ENCODE results near the gene DNLZ.
"Not testable (repeated sequence)": the region's sequence is repeated elsewhere in the genome, so short reads cannot be mapped to it uniquely, and the experiment has no call there.

The DNLZ gene

DNA sequence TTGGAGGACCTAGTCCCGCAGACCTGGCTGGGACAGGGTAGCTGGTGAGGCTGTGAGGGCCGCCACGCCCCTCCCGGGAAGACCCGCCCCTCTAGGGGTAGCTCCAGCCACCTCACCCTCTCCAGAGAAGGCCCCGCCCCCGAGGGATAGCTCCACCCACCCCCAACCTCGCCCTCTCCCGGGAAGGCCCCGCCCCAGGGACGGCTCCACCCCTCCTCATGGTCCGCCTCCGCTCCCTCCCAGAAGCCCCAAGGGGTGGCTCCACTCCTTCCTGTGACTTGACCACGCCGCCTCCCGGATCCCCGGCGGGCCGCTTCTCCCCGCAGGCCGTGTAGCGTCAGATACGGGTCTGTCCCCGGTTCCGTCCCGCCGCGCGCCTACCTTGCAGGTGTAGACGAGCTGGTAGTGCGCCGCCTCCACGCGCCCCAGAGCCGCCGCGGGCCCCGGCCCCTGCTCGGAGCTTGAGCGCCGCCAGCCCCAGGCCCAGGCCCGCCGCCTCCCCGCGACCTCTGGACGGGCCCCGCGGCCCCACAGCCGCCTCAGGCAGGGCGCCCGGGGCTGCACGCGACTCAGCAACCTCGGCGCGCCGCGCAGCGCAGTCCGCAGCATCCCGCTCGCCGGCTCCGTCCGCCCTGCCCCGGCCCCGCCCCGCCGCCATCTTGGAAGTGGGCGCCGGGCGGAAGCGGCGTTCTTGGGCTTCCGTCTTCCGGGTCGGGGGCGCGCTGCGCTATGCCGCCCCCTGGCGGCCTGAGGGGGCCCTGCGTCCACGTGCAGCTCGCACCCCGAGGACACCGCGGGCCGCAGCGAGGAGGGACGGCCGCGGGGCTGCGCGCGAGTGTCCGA, at the start of gene DNLZ:
TSS of gene DNLZ (minus strand) at position 639 of the 843 bp plus-strand sequence. CDS start at position 609, 30 bp downstream.
- peak; percentile 88 to 99 (median 96) for DNase-seq
- intact Hi-C loops (cut with DNase I) = loop anchor here (5.0 kb wide), 2 partner anchors 39 to 51 kb away; partner anchors contain the start of gene SNAPC4

DNA sequence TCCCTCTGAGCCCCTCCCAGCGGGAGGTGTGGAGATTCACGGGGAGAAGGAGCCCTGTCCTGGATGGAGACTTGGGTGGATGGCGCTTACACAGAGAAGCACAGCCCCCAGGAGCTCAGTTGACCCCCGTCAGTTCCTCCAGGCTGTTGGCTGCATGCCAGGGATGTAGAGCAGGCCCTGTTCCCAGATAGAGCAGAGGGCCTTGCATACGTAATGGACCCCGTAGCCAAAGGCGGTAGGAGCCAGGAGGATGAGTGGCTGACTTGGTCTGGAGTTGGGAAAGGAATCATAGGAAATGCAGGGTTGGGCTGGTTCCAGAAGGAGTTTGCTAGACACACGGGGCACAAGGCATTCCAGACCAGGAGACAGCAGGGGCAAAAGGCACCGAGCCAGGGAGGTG, 49.4 kb upstream of the DNLZ start:
- peak in 5 of 42 donors; percentile 13 to 51 (median 34) for DNase-seq
- intact Hi-C loops (cut with DNase I) = no loop called here

DNA sequence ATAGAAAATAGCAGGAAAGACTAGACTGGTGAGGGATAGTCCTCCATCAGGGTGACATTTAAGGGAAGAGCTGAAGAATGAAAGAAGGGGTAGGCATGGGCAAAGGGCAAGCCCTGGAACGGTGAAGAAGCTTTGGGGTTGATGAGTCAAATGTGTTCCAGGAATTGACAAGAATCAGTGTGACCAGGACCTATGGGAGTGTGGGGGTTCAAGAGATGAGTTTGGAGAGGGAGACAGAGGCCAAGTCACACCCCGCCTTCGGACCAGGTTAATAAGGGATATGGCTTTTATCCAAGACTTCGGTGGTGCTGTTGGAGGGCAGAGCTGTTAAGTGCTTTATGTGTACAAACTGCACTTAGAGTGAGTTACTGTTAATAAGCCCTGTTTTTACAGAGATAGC, 47.8 kb upstream of the DNLZ start:
- intact Hi-C loops (cut with DNase I) = no loop called here
- no peak for DNase-seq

DNA sequence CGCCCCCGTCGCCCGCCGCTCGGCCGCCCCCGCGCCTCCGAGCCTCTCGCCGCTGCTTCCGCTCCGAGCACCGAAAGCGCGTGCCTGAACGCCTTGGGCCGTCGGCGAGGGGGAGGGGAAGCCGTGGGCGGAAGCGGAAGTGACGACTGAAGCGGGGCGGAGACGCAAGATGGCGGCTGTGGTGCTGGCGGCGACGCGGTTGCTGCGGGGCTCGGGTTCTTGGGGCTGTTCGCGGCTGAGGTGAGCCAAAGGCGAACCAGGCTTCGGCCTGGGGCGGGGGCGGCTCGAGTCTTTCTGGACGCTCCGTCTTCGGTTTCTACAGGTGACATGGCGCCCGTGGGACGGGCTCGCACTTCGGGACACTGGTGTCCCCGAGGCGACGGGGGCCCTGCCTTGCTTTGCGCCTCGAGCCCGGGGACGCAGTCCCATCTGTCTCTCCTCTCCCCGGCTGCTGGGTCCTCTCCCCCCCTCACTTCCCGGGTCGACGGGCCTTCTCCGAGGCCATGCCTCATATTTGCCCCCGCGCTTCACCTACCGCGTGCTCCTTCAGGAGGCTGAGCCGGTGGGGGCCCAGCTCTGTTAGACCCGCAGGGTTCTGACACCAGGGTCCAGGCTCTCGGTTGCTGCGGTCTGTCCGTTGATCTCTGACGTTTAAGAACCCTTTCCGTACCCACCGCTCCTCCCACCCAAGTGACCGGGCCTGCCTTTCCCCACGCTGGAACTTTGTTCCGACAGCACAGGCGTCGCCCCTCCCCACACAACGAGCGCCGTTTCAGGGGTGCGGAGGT, 47.1 kb upstream of the DNLZ start, which contains the start of the genes ENTR1 and PMPCA:
TSS of gene ENTR1 (minus strand) at position 115 of the 788 bp plus-strand sequence. CDS start 217 bp downstream, outside the sequence.
TSS of gene PMPCA (plus strand) at position 159 of the 788 bp plus-strand sequence. CDS start at position 170, 11 bp downstream.
- intact Hi-C loops (cut with DNase I) = no loop called here
- DNase-seq = peak; percentile 82 to 98 (median 93)

DNA sequence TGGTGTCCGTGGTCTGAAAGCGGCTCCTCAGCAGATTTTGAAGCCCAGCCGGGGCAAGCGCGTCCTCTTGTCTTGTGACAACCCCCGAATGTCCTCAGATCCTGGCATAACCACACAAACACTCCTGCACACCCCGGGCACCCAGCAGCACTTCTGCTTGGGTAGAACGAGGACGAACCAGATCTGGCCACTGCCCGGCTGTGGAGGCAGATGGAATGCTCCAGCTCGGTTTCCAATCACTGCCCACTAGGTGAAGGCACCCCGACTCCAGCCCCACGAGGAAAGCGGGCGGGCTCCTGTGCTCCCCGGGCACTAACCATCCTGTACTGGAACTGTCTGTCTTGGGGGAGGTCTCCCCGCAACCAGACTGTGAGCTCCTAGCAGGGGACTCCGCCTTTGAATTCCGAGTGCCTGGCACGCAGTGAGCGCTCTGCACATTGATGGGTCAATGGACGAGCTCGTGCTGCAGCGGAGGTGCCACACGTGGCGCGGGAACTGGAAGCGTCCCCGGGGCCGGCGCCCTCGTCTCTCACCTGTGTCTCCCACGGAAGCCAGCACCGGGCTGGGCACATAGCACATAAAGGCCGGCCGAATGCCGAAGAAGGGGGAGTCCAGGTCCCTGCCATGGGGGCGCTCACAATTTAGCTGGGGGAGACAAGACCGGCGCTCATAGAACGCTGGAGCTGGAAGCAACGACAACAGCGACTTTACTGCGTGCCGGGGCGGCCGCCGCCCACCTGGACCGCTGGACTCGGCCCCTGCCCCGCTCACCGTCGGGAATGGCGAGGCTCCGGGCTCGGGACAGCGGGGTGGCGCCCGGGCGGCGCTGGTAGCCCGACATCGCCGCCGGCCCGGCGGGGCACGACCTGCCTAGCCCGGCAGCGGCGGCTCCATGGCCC, 46.3 kb upstream of the DNLZ start:
- intact Hi-C loops (cut with DNase I) = no loop called here
- peak in 33 of 42 donors; percentile 14 to 60 (median 35) for DNase-seq

- intact Hi-C loops (cut with DNase I) = no loop called here
- DNase-seq = peak in 14 of 42 donors; percentile 20 to 74 (median 38)
Measured at GRCh38 chr9:136407911-136408310, 44.4 kb upstream of the DNLZ start.

DNA sequence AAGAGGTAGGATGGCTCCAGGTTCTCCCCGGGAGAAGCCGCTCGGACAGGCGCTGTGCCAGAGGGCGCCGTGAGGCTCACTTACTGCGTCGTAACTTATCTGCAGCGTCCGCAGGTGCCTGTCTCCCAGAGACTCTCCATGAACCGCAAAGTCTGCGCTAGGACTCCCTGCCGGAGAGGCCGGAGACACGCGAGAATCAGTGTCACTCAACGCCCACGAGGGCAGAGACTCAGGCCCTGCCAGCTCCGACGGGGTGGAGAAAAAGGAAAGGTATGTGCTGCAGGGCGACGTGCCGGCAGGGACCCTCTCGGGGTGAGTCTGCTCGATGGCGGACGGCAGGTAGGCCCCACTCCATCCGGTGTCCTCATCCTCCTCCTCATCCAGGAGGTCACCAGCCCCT, 43.5 kb upstream of the DNLZ start:
- DNase-seq; intact Hi-C loops (cut with DNase I): not testable (repeated sequence)

DNA sequence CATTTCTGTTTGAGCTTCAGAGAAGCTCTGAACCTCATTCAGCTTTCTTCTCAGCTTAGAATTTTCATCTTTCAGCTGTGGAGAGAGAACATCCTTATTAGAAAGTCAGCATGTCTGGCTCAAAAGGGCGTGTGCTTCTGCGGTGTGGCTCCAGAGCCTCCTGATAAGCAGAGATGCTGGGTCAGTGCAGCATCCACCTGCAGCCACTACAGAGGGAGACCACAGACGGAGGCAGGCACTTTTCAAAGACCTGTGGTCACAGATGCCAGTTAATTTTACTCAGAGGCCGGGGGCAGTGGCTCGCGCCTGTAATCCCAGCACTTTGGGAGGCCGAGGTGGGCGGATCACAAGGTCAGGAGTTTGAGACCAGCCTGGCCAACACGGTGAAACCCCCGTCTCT, 42.4 kb upstream of the DNLZ start:
- intact Hi-C loops (cut with DNase I); DNase-seq: not testable (repeated sequence)

- no peak for DNase-seq
- intact Hi-C loops (cut with DNase I) = no loop called here
Measured at GRCh38 chr9:136405481-136405880, 41.9 kb upstream of the DNLZ start.

- intact Hi-C loops (cut with DNase I) = loop anchor here (5.0 kb wide), 2 partner anchors 38 to 42 kb away; partner anchors contain the start of gene DNLZ
- no peak for DNase-seq
Measured at GRCh38 chr9:136404801-136405136, 41.2 kb upstream of the DNLZ start.

DNA sequence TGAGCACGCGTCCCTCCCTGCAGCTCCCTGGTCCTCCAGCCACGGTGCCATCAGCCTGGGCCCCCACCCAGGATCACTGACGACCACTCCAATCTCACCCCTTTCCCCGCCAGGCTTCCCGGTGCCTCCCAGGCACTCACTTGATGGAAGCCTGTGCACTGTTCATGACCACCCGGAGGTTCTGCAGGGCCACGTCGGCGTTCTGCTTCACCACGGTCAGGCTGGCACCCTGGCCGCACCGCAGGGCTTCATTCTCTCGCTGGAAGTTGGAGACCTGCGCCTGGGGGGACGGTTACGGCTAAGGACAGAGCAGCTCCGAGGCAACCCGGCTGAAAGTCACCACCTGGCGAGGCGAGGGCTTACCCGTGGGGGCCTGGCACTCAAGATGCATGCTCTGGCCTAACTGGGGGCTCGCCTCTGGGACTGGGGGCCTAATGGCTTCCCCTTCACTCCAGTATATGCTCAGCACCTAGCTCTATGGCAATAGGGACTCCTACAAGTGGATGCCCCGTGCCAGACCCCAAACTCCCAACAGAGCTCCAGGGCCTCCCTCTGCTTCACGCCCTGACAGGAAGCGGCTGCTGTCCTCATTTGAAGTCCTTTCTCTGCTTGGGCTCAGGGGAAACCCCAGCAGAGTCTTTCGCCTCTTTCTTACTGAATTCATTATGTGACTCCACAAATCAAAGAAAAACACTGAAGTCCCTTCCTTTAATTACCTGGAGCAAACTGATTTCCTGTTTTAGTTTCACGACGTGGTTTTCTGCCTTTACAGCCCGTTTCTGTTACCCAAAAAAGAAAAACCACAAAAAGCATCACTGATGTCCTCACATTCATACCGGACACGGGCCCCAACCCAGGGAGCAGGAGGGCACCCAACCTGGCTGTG, 40.6 kb upstream of the DNLZ start:
- DNase-seq = no peak
- intact Hi-C loops (cut with DNase I) = loop anchor here (5.0 kb wide), 2 partner anchors 38 to 42 kb away; partner anchors contain the start of gene DNLZ

- no peak for DNase-seq
- intact Hi-C loops (cut with DNase I) = loop anchor here (5.0 kb wide), 2 partner anchors 39 to 41 kb away; partner anchors contain the start of gene DNLZ
Measured at GRCh38 chr9:136403538-136403914, 40.0 kb upstream of the DNLZ start.

DNA sequence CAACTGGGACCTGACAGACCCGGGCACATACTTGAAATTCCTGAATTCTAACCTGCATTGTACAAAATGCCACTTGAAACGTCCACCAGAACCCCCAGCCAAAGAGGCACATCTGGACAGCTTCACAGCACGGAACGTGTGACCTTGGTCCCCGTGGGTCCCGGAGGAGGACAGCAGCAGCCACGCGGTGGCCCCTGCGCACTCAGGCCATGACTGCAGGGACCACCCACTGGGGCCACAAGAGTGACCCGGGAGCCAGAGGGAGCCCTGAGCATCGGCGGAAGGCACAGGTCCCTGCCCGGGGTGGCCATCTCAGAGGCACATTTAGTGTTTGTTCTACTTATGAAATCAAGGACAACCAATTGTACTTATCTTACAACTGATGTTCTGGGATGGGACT, 38.5 kb upstream of the DNLZ start:
- intact Hi-C loops (cut with DNase I) = loop anchor here (5.0 kb wide), 2 partner anchors 40 kb away; partner anchors contain the start of gene DNLZ
- DNase-seq = no peak

GRCh38 chr9:136401173-136401922, 37.8 kb upstream of the DNLZ start:
- no peak for DNase-seq
- intact Hi-C loops (cut with DNase I) = loop anchor here (5.0 kb wide), 2 partner anchors 39 to 41 kb away; partner anchors contain the start of gene DNLZ

DNA sequence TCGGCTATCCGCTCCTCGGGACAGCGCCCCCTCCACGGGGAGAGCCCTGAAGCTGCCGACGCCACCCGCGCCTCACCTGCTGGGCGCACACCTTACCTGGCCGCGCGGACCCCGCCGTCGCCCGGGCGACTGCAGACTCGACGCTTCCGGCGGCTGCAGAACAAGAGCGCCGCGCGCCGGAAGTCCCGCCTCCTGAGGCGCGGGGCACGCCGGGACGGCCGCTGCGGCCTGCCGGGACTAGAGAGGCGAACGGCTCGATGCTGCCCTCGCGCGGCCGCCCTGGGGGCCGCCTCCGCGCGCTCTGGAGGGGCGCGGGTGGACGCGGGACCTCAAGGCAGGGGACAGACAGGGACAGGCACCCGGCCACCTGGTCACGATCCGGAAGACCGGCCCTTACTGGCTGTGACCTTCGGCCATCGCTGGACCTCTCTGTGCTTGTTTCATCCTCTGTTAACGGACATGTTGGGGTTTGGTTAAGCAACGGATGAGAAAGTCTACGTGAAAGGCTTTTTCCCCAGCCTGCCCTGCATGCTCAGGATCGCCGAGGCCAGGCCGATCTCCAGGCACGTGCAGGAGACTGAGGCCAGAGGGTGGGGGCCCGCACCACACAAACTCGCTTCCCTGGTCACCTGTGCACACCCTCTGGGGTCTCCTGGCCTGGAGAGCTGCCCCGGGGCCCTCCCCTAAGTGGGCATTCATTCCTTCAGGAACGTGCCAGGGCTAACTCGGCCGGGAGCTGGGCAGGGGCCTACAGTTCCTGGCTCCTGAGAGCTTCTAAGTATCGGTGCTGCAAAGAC, 36.7 kb upstream of the DNLZ start, which contains the start of gene SNAPC4:
TSS of gene SNAPC4 (minus strand) at position 133 of the 797 bp plus-strand sequence. CDS start 1,742 bp downstream, outside the sequence.
- DNase-seq = peak; percentile 50 to 93 (median 85)
- intact Hi-C loops (cut with DNase I) = loop anchor here (5.0 kb wide), 2 partner anchors 38 to 42 kb away; partner anchors contain the start of gene DNLZ

Data from head of caudate nucleus (tissue), 42 donors.